ENCODE data around the gene RBKS. TPM values are rescaled to one million over a fixed set of nuclear protein-coding genes. Genes with fewer than 3 reads are reported as not detected.

Gene RBKS
- total RNA-seq, 1 experiment from 2014 or later: 3.2 TPM

DNA sequence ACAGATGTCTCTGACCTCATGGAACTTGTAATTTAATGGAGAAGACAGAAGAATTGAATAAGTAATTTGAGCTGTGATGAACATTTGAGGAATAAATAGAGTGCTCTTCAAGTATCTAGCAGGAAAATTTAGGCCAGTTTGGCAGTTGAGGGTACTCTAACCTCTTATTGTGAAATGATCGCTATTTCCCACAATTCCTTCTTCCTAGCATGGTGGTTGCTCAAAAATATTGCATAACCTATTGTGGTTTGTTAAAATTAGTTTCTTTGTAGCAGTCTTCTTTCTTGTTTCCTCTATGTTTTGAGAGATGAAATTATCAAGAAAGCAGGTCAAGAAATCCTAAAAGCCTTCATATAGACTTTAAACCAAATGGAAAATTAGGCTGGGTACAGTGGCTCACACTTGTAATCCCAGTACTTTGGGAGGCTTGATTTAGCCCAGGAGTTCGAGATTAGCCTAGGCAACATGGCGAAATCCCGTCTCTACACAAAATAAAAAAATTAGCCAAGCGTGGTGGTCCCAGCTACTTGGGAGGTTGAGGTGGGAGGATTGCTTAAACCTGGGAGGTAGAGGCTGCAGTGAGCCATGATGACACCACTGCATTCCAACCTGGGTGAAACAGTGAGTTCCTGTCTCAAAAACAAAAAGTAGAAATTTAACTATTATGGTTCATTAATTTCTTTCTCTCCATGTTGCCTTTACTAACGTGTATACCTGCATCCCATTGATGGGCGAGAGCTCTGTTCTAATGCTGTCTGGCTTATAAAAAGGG lies 58.7 kb downstream of the RBKS start:
- DNase-seq (ENCODE audit: low read depth): no peak

DNA sequence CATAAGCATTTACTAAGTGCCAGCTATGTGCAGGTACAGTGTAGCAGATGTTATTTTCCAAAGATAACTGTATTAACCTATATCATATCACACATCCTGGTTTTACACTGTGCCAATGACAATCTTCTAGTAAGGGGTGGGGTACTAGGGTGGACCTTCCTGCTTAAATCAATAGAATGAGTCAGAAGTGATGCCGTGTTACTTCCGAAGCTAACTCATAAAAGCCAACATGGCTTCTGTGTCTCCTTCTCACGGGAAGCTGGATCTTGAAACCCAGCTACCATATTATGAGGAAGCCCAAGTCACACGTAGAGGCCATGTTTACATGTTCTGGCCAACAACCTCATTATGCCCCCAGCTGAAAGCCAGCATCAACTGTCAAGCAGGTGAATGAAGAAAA lies 59.5 kb downstream of the RBKS start:
- DNase-seq (ENCODE audit: low read depth): no peak

DNA sequence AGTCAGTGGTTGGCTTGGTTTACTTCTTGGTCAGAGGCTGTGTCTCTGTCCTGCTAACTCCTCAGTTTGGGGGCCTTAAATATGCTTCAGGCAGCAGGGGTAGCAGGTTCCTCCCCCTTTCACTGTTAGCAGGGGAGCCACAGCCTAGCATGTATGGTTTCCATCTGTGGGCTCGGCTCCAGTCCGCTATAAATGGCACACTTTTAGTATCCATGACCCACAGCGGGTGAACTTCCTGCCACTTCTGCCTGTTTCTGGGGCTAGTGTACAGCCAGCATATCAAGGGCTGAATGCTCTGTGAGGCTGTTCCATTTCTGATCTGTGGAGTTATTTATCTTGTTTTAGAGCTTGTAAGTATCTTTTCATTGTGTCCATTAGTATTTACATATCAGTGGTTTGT lies 60.4 kb downstream of the RBKS start:
- no peak for DNase-seq (ENCODE audit: low read depth)

DNA sequence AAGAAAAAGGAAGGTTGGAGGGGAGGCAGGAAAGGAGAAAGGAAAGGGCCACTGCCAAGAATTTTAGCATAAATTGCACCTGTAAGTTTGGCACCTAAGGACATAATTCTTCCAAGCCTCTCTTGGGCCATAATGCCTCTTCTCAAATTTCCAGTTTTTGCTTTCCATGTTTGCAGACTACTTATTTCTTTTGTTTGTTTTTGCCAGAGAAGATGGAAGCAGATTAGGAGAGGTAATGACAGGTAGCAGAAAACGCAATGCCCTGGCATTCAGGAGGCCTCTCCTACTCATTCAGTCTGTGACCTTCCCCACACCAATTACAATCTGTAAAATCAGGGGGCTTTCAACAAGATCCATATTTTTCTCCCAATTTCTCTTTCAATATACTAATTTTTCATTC lies 61.9 kb downstream of the RBKS start:
- DNase-seq (ENCODE audit: low read depth): no peak

DNA sequence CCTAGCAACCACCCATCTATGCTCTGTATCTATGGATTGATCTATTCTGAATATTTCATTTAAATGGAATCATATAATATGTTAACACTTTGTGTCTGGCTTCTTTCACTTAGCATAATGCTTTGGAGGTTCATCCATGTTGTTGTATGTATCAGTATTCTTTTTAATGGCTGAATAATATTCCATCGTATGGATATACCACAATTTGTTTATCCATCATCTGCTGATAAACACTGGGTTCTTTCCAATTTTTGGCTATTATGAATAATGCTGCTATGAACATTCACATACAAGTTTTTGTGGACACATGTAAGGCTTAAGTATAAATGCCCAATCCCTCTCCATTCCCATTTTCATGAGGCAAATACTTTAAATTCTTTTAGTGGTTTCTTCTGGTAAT lies 65.8 kb downstream of the RBKS start:
- no peak for DNase-seq (ENCODE audit: low read depth)

DNA sequence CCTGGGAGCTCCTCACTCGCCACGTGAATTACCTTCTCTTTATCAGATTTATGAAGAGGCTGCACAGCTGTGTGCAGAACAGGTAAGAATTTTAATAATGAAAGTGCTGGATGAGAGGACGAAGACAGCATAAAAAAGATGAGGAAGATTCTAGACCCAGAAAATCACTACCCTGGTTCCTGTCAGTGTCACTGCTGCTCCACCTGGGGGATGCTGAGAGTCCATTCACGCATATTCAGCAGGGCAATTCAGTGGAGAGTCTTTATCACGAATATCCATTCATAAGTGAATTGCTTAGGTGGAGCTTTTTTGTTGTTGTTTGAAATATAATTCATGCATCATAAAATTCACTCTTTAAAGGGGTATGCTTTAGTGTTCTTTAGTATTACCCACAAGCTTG lies 66.6 kb downstream of the RBKS start:
- no peak for DNase-seq (ENCODE audit: low read depth)

DNA sequence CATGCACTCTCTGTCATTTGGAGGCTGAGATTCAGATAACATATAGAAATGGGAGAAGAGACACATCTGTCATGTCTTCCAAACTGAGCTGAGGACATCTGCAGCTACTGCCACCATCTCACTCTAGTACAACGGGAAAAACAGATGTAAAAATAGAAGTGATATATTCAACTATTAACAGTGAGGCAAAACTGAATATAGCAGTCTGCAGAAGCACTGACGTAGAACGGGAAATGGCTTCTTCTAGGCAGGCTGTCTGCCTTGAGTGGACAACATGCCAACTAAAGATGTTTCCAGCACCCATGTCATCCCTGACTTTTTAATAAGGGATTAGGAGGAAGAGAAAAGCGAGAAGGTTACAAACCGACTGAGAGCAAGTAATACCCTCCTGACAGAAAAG lies 67.1 kb downstream of the RBKS start:
- DNase-seq (ENCODE audit: low read depth): no peak

DNA sequence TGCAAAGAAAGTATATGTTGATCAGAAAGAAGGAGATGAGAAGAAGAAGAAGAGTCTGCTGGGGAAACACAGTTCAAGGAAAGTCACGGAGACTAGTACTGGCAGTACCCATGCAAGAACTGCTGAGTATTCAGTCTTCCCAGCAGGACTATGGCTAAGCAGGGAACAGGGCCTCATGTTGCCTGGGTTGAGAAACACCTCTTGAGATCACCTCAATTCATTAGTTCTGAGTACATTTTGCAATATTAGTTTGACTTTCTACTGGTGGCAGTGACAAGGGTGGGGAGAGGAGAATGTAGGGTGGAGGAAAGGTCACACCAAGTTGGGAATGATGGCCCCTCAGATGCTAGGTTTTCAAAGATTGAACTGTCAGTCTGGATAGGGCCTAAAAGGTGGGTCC lies 68.1 kb downstream of the RBKS start:
- no peak for DNase-seq (ENCODE audit: low read depth)

DNA sequence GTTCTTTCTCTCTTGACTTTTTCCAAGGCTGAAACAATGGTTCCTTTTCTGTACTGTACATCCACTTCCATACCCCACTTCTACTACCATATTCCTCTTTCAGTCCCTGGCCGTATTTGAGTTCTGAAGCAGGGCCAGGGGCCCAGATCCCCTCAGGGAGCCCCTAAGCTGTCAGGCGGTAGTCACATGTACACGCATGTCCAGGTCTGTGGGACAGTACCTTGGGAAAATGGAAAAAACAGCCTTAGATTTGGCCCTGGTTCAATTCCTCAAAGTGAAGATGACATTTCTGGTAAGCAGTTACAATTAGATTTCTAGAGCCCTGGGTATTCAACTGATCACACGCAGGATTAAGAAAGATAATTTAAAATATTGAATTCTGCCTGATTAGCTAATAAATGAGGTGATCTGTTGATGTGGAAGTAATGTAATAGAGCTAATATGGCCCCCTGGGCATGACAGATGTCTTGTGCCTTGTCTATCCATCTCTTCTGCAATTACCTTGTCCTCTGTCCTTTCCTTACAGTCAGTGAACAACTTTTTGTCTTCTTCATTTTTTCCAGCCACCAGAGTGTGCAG lies 74.2 kb downstream of the RBKS start:
- DNase-seq (ENCODE audit: low read depth): no peak

DNA sequence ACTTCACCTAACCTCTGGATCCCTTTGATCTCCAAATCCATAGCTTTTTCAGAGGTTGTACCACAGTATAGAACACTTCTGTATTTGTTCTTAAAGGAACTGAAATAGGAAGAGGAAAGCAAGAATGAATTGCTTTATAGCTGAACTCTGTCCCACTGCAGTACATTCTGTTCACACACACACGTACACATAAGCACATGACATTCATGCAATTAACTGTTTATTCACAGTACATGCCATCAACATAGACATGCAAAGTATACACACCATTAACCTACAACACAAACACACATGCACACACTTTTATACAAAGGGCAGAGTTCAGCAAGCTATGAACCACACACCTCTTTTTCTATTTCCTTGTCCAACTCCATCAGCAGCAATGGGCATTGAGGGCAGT lies 75.4 kb downstream of the RBKS start:
- no peak for DNase-seq (ENCODE audit: low read depth)

DNA sequence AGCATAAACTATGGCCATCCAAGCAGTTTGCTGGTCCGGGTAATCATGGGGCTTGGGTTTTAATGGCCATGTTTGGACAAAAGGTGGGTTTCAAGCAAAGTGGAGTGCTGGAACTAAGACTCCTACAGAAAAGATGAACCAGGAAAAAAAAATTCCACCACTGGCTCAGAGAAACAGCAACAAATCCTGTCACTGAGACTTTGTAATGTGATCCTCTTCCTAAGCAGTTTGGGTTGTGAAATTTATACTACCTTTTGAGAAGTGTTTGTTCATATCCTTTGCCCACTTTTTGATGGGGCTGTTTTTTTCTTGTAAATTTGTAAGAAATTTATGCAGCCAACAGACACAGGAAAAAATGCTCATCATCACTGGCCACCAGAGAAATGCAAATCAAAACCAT lies 78.4 kb downstream of the RBKS start:
- DNase-seq (ENCODE audit: low read depth): no peak

DNA sequence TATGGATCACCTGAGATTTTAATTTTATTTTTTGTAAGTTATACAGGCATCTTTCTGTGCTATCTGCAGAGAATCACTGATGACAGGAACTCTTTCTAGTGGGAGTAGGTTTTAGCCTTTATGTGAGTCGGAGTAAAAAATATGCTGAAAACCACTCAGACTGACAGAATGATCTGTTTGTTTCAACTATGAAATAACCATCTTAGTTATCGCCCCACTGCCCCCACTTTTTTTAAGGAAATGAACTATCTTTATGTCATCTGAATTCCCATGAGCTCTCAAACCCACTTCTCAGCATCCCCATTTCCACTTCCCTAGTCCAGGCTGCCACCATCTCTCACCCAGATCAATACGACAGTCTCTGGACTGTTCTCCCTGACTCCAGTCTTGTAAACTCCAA lies 79.7 kb downstream of the RBKS start:
- no peak for DNase-seq (ENCODE audit: low read depth)

DNA sequence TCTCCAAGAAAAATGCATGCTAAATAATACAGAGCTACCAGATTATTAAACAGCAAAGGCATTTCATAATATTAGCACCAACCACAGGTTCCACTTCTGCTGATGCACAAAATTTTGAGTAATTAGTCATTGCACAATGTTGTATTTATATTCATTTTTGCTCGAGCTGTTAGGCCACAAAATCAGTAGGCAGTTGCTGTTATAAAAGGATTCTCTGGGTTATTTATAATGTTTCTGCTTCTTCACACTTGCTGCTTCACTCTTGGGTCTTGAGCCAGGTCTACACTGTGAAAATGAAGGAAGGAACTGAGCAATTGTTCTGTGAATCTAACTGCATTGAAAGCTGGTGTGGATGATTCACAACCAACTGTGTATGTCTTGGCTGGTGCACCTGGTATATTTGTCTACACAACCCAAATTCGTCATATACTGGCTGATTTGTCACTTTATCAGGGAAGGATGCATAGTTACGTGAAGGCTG lies 80.4 kb downstream of the RBKS start:
- DNase-seq (ENCODE audit: low read depth): peak; percentile 92

DNA sequence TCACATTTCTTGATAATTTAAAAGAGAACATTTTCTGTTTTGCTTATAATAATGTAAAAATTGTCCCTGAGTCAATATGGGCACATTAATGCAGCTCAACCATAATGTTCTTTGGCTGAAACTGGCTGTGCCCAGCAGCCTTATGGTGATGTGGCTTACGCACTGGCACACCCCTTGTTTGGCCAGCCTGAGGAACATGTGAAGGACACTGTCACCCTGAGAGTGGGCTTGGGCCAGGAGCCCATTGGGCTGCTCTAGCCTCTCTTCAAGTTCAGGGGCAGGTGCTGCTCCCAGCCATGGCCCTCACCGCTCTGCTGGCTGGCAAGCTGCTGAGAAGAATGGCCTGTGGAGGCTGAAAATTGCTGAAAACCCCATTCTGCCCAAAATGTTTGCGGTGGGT lies 81.2 kb downstream of the RBKS start:
- no peak for DNase-seq (ENCODE audit: low read depth)

DNA sequence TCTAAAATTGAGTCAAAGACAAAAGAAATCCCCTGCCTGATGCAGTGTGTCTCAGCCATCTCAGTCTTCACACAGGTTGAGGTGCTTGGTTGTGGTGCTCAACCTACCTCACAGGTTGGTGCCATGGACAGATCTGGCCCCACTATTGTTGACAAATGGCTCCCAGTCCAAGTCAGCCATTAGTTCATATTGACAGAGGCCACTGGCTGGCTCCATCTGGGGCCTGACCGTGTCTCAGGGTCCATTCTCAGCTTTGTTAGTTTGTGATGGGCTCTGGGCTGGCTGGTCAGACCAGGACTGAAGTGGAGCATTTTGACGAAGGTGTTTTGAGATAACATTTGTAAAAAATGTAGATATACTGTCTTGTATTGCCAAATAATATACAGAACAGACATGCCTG lies 81.8 kb downstream of the RBKS start:
- DNase-seq (ENCODE audit: low read depth): no peak

DNA sequence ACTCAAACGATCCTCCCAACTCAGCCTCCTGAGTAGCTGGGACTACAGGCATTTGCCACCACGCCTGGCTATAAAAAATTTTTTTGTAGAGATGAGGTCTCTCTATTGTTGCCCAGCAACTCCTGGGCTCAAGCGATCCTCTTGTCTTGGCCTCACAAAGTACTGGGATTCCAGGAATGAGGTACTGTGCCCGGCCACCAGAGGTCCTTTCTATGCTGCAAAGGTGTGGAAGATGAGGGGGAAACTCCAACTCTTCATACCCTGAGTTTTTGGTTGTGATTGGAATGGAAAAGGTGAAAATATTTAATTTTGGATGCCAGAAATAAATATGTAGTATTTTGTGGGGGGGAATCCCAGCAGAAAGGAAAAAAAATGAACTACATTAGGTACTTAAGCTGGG lies 82.7 kb downstream of the RBKS start:
- peak; percentile 74 for DNase-seq (ENCODE audit: low read depth)

DNA sequence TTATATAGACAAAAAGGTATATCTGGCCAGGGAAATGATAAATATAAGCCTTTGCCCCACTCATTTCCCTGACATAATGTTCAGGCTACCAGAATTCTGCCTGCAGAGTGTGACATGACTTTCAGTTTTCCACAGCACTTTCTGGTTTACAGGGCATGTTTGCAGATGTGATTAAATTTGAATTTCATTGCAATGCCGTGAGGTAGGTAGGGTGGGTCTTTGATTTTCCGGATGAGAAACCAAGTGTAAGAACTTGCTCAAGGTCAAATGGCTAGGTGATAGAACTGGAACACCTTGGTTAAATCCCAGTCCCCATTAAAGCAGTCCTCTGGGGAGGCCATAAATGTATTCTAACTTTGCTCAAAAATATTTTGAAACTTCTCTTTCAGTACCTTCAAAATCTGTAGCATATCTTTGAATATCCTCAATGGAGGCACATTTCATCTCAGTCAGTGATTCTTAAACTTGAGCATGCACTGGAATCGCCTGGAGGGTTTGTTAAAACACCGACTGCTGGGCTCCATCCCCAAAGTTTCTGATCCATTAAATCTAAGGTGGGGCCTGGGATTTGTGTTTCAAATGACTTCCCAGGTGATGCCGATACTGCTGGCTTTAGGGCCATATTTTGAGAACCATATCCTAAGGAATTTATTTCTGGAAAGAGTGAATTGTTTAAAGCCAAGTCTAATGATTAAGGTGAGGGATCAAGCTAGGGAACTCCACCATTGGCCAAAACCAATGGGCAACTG lies 83.7 kb downstream of the RBKS start:
- DNase-seq (ENCODE audit: low read depth): no peak

DNA sequence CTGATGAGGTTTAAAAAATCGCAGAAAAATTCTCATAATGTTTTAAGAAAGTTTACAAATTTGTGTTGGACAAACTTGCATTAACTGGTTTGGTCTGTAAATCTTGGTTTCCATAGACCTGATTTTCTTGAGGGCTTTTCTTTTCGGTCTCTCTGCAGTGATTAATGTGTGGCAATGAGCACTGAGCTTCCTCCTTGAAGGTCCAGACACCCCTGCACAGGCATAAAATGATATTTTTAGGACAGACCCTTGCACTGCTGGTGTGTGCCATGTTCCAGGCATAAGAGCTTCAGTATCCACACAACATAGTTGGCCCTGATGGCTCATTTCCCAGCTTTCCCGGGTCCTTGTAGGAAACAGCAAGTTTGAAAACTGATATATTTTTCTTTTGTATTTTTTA lies 85.0 kb downstream of the RBKS start:
- no peak for DNase-seq (ENCODE audit: low read depth)

DNA sequence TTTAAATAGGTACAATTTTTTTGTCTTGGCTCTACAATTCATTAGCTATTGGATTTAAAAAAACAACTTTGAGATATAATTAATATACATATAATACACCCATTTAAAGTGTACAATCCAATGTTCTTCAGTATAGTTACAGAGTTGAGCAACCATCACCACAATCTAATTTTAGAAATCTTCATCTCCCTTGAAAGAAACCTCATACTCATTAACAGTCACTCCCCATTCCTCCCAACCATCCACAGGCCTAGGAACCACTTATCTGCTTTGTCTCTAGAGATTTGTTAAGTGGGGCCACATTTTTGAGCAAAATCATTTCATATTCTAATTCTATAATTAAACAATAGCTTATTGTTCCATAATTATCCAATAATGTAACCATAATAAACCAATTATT lies 86.0 kb downstream of the RBKS start:
- DNase-seq (ENCODE audit: low read depth): peak; percentile 50

DNA sequence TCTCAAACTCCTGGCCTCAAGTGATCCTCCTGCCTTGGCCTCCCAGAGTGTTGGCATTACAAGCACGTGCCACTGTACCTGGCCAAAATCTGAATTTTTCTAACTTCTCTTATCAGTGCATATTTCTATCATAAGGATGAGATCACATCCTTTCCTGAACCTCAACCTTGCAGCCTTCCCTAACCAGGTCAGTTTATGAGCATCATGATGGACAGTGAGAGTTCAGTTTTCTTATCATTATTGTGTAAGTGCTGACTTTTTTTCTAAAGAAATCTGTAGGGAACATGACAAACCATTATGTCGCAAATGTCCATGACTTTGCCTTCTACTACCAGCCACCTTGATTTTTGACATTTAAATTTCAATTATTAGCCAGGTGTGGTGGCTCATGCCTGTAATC lies 87.1 kb downstream of the RBKS start:
- no peak for DNase-seq (ENCODE audit: low read depth)

DNA sequence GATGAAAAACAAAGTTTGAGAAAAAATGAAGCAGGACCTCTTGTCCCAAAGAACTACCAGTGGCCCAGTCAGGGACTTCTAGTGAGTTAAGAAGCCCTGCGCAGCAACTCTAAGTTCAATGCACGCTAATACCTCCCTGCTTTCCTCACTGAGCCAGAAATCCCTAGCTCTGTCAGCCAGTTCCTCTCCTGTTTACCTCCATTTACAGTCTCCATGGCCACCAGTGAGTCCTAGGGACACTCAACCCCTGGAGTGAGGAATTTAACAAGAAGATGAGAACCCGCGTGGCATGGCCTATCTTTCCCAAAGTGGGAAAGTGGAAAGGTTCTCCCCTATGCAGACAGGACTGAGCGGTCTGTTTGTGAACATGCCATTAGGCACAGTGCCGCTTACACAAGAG lies 87.6 kb downstream of the RBKS start:
- peak; percentile 72 for DNase-seq (ENCODE audit: low read depth)

DNA sequence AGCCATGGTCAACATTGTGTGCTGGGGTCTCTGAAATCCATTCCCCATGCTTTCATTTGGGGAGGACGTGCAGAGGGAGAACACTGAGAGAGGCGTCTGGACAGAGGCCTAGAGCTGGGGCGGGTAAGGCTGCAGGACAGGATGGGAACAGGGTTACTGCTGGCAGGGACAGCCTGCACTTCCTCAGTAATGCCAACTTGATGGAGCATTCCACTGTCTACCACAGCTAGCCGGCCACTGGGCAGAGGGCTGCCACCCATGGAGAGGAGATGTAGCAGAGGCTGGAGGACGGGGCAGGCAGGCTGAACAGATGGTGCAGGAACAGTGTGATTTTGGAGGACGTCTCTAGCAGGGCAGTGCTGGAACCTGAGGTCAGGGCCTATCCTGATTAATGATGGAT lies 89.3 kb downstream of the RBKS start:
- no peak for DNase-seq (ENCODE audit: low read depth)

DNA sequence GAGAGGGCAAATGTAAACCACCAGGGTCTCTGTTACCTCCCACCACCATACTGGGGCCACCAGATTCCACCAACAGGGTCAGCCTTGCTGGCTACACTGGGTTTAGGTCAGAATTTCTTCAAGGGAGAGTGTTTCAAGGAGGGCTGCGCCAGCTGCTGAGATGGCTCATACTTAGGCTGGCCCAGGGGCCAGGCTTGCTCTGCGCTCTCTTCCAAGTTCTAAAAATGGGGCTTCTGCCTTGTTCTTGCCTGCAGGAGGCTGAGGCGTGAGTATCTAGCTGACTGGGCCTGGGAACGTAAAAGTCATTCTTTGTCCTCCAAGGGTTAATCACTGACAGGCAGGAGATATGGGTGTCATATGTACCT lies 90.6 kb downstream of the RBKS start:
- no peak for DNase-seq (ENCODE audit: low read depth)

Measured in M059J (cell line).